DND-41 (cell line): ENCODE measurements around the gene MDK.

Experiments used
- ATAC-seq: fragments of 200-7000 bp; cut with Tn5 transposase; 3 replicates; pipeline ENCODE4 v1.9.1; 2021; ENCODE audit warnings: low read depth; ENCODE audit not compliant: insufficient read depth
- DNase-seq: peaks from one replicate; pipeline ENCODE4 v3.0.0-alpha.2; 2020
- H2AFZ ChIP-seq: 2 replicates; pipeline ENCODE4 v1.6.0; 2012; ENCODE audit warnings: low read depth, low read length
- H3K27ac ChIP-seq: 2 replicates; pipeline ENCODE4 v1.5.1; 2012; ENCODE audit warnings: low read length, inconsistent platforms
- H3K27me3 ChIP-seq: fragments of 200-600 bp; sonication (generic); 2 replicates; pipeline ENCODE4 v1.6.0; 2012; ENCODE audit warnings: low read length, mild to moderate bottlenecking, inconsistent platforms; ENCODE audit not compliant: insufficient read depth, poor library complexity
- H3K36me3 ChIP-seq: 2 replicates; pipeline ENCODE4 v1.5.1; 2012; ENCODE audit warnings: low read length, inconsistent platforms; ENCODE audit not compliant: insufficient read depth
- H3K4me1 ChIP-seq: 2 replicates; pipeline ENCODE4 v1.5.1; 2012; ENCODE audit warnings: mild to moderate bottlenecking, low read length; ENCODE audit not compliant: insufficient read depth
- H3K4me2 ChIP-seq: 2 replicates; pipeline ENCODE4 v1.6.0; 2012; ENCODE audit warnings: mild to moderate bottlenecking, moderate library complexity, low read length, inconsistent platforms; ENCODE audit not compliant: insufficient read depth
- H3K4me3 ChIP-seq, 2 experiments: fragments of 200-600 bp in 1 of 2; shearing (Covaris generic) in 1 of 2; 2 replicates each; pipeline ENCODE4 v1.5.1; 2012 to 2016; ENCODE audit warnings: inconsistent platforms in 2 of 2, low read length in 2 of 2, mild to moderate bottlenecking in 2 of 2, low read depth in 1 of 2, moderate library complexity in 1 of 2
- H3K79me2 ChIP-seq: 2 replicates; pipeline ENCODE4 v1.6.0; 2012; ENCODE audit warnings: low read length, inconsistent platforms; ENCODE audit not compliant: insufficient read depth
- H3K9ac ChIP-seq: 2 replicates; pipeline ENCODE4 v1.6.0; 2012; ENCODE audit warnings: low read depth, mild to moderate bottlenecking, inconsistent platforms, low read length, moderate library complexity
- H3K9me3 ChIP-seq: 2 replicates; pipeline ENCODE4 v1.5.1; 2012; ENCODE audit warnings: low read length, moderate library complexity, mild to moderate bottlenecking, inconsistent platforms; ENCODE audit not compliant: insufficient read depth, severe bottlenecking
- H4K20me1 ChIP-seq: 2 replicates; pipeline ENCODE4 v1.6.0; 2012; ENCODE audit warnings: low read length; ENCODE audit not compliant: insufficient read depth
- CTCF ChIP-seq: IDR thresholded peaks from 2 replicates; pipeline ENCODE4 v1.5.1; 2012; ENCODE audit warnings: borderline replicate concordance, low read length, moderate library complexity, mild to moderate bottlenecking; ENCODE audit not compliant: poor library complexity, severe bottlenecking; ENCODE audit errors: extremely low read depth
- EZH2 ChIP-seq: IDR thresholded peaks from 3 replicates; pipeline ENCODE4 v1.6.1; 2012; ENCODE audit warnings: borderline replicate concordance, low read depth, mild to moderate bottlenecking, moderate library complexity, low read length, inconsistent platforms; ENCODE audit not compliant: severe bottlenecking

MDK gene

GRCh38 chr11:46333394-46333947, 48.0 kb upstream of the MDK start:
- peaks cover 49% of the 10 kb centered on the region for H3K4me1 ChIP-seq
- DNase-seq (no peak), ATAC-seq (no peak)
- H3K27me3 ChIP-seq: peaks cover 44% of the 10 kb centered on the region
- no peaks in the 10 kb centered on the region for H3K79me2 ChIP-seq
- TF ChIP-seq CTCF (no peak), EZH2 (peak; percentile 97)
- no peak overlapping the region for H3K9ac ChIP-seq
- H3K9me3 ChIP-seq: no peaks in the 10 kb centered on the region
- no peaks in the 10 kb centered on the region for H3K36me3 ChIP-seq
- H3K27ac ChIP-seq: no peak overlapping the region
- peaks cover 33% of the 10 kb centered on the region for H4K20me1 ChIP-seq
- no peak overlapping the region for H2AFZ ChIP-seq
- H3K4me3 ChIP-seq: 0 out of 4 replicates have a peak overlapping the region, but pooled peaks of 1 of the 2 experiments have one; percentile 0
- peak overlapping the region; percentile 52 for H3K4me2 ChIP-seq

GRCh38 chr11:46334211-46334610, 47.3 kb upstream of the MDK start:
- Histone ChIP-seq H4K20me1 (peaks cover 33% of the 10 kb centered on the region), H3K27ac (no peak overlapping the region), H3K36me3 (no peaks in the 10 kb centered on the region), H3K4me3 (no peak overlapping the region), H3K9me3 (no peaks in the 10 kb centered on the region), H2AFZ (no peak overlapping the region), H3K4me2 (no peak overlapping the region), H3K79me2 (no peaks in the 10 kb centered on the region), H3K9ac (no peak overlapping the region), H3K4me1 (peaks cover 47% of the 10 kb centered on the region), H3K27me3 (peaks cover 44% of the 10 kb centered on the region)
- no peak for ATAC-seq
- no peak for DNase-seq
- no peak for TF ChIP-seq EZH2
- TF ChIP-seq CTCF: no peak

GRCh38 chr11:46335271-46335670, 46.2 kb upstream of the MDK start:
- H3K4me2 ChIP-seq: no peak overlapping the region
- no peak overlapping the region for H2AFZ ChIP-seq
- H3K27me3 ChIP-seq: peaks cover 38% of the 10 kb centered on the region
- H3K4me1 ChIP-seq: peaks cover 37% of the 10 kb centered on the region
- peaks cover 25% of the 10 kb centered on the region for H4K20me1 ChIP-seq
- DNase-seq: no peak
- H3K9ac ChIP-seq: no peak overlapping the region
- H3K27ac ChIP-seq: no peak overlapping the region
- H3K79me2 ChIP-seq: no peaks in the 10 kb centered on the region
- ATAC-seq: no peak
- no peaks in the 10 kb centered on the region for H3K9me3 ChIP-seq
- TF ChIP-seq EZH2 (no peak), CTCF (no peak)
- no peak overlapping the region for H3K4me3 ChIP-seq
- no peaks in the 10 kb centered on the region for H3K36me3 ChIP-seq
